Activated CD8-positive, alpha-beta memory T cell treated with anti-CD3 and anti-CD28 coated beads, Interleukin-2, amount 50 U/mL, for 1 hour (primary cell): ENCODE measurements around the gene OR52E8.

ENCODE experiments used
- DNase-seq: peaks from one replicate; pipeline ENCODE4 v3.0.0-alpha.2; 2020; ENCODE audit errors: extremely low read depth

The OR52E8 gene

DNA sequence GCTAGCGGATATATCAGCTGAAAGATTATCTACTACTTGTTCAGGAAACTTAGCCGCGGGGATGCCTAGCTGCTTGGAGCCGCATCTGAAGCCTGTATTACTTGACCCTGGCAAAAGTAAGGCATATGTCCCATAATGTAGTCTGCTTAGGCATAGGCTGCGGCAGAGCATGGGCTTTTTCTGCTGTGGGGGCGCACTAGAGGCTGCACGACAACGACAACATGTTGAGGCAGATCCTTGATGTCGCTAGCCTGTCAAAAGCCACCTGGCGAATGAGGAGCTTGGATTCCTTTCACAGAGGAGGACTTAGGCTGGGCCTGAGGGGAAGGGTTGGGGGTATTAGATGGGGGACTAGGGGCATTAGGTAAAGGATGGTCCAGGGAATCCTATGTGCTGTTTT is 49.9 kb downstream of the OR52E8 start:
- DNase-seq = no peak
